ENCODE measurements around the gene FAM229A. TPM values are rescaled to one million over a fixed set of nuclear protein-coding genes. Genes with fewer than 3 reads are reported as not detected.

FAM229A gene
- total RNA-seq, 1 experiment from 2014 or later = 5.6 TPM

- no peak overlapping the region for H3K9ac ChIP-seq (ENCODE audit: extremely low read depth, insufficient read length, low read length)
- H3K4ac ChIP-seq (ENCODE audit: low read depth, low read length) = no peak overlapping the region
- H2AFZ ChIP-seq (ENCODE audit: low read length) = no peak overlapping the region
- no peaks in the 10 kb centered on the region for H3K4me1 ChIP-seq (ENCODE audit: insufficient read depth, low read length)
- Mint-ChIP-seq H3K4me3 (no peak overlapping the region), H3K27me3 (ENCODE audit: low read depth) (no peaks in the 10 kb centered on the region), H3K4me1 (no peaks in the 10 kb centered on the region), H3K36me3 (ENCODE audit: insufficient read depth in 1 of 3, low read depth in 3 of 3) (peaks cover 26 to 88% (median 80%) of the 10 kb centered on the region in 3 experiments; a peak in 6 of 7 replicates), H3K9me3 (no peaks in the 10 kb centered on the region), H3K27ac (no peak overlapping the region)
- H3K14ac ChIP-seq (ENCODE audit: insufficient read depth, low read length) = no peak overlapping the region
- no peak overlapping the region for H3K18ac ChIP-seq (ENCODE audit: insufficient read length, low read depth, low read length)
- no peak overlapping the region for H2BK20ac ChIP-seq (ENCODE audit: low read depth, low read length, poor library complexity, severe bottlenecking)
- H2AK5ac ChIP-seq (ENCODE audit: insufficient read length, low read length) = no peak overlapping the region
- no peak overlapping the region for H2BK5ac ChIP-seq (ENCODE audit: insufficient read length, low read length)
- H4K5ac ChIP-seq (ENCODE audit: insufficient read length, low read depth, low read length) = no peak overlapping the region
- no peak overlapping the region for H4K8ac ChIP-seq (replicated peaks; ENCODE audit: insufficient read length, low read depth, low read length)
- H3K4me2 ChIP-seq (ENCODE audit: insufficient read depth, insufficient read length, low read length) = no peak overlapping the region
- no peak overlapping the region for H3K27ac ChIP-seq (ENCODE audit: insufficient read length, low read depth, low read length)
- no peak overlapping the region for H2BK15ac ChIP-seq (ENCODE audit: low read depth, low read length)
- WGBS (ENCODE audit: extremely low coverage, insufficient read length, low lambda C conversion rate) = no CpG with 5 or more reads among the region's 12 CpGs
- H3K79me2 ChIP-seq (ENCODE audit: insufficient read depth, low read length) = no peaks in the 10 kb centered on the region
- DNase-seq = no peak
- no peaks in the 10 kb centered on the region for H3K9me3 ChIP-seq (ENCODE audit: control insufficient read depth, low read depth, low read length)
- no peaks in the 10 kb centered on the region for H3K79me1 ChIP-seq (ENCODE audit: insufficient read depth, low read depth, low read length, poor library complexity, severe bottlenecking)
- no peaks in the 10 kb centered on the region for H3K23me2 ChIP-seq (ENCODE audit: insufficient read length, low read depth, low read length, poor library complexity, severe bottlenecking)
- H3K23ac ChIP-seq (ENCODE audit: insufficient read length, low read depth, low read length) = no peak overlapping the region
- no peak overlapping the region for H2BK12ac ChIP-seq (ENCODE audit: insufficient read length, low read depth, low read length)
- H3K56ac ChIP-seq (ENCODE audit: insufficient read length, low read depth, low read length) = no peak overlapping the region
- H3T11ph ChIP-seq (ENCODE audit: low read length) = no peak overlapping the region
- H4K20me1 ChIP-seq (ENCODE audit: control insufficient read depth, insufficient read depth, insufficient read length) = no peaks in the 10 kb centered on the region
- H2BK120ac ChIP-seq (ENCODE audit: low read depth, low read length, poor library complexity, severe bottlenecking) = no peak overlapping the region
- H3K27me3 ChIP-seq (ENCODE audit: insufficient read depth, low read length) = no peaks in the 10 kb centered on the region
- no peak for TF ChIP-seq CTCF (conservative IDR thresholded peaks at IDR 0.05)
- no peak overlapping the region for H4K91ac ChIP-seq (ENCODE audit: insufficient read length, low read depth, low read length)
Observed at GRCh38 chr1:32377541-32378220, 15.4 kb upstream of the FAM229A start.
